ENCODE data around the gene GLRX.

Gene GLRX

DNA sequence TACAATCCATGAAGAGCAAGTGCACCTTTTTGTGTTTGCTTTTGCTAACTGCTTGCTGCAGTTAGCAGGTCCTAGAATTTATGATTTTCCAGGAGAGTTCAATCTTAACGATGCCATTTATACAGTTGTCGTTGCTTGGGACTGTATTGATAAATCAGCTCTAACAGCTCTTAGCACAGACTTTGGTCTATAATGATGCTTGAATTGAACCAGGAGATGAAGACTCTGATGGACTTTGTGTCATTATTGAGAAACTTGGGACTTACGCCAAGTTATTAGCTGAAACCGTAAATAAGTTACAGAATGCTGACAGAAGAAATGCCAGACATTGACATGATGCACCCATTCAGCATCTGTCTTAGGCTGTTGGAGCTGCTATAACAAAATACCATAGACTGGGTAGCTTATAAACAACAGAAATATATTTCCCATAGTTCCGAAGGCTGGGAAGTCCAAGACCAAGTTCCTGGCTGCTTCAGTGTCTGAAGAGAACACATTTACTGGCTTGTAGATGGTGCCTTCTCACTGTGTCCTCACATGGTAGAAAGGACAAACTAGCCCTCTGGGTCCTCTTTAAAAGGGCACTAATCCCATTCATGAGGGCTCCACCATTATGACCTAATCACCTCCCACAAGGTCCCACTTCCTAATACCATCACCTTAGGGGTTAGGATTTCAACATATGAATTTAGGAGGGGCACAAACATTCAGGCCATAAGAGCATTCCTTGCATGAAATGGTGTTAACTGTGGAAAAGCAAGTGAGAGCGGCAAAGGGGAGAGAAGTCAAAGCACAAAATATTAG lies 17.6 kb downstream of the GLRX start:
- Mint-ChIP-seq H3K4me1 (peaks cover 30% of the 10 kb centered on the region), H3K36me3 (ENCODE audit: low read depth) (peaks cover 49% of the 10 kb centered on the region), H3K27me3 (ENCODE audit: low read depth, poor library complexity) (no peaks in the 10 kb centered on the region), H3K9me3 (peaks cover 17% of the 10 kb centered on the region), H3K27ac (no peak overlapping the region), H3K4me3 (no peak overlapping the region)
- no peak for TF ChIP-seq CTCF (IDR thresholded peaks at IDR 0.05)
- DNase-seq = no peak

DNA sequence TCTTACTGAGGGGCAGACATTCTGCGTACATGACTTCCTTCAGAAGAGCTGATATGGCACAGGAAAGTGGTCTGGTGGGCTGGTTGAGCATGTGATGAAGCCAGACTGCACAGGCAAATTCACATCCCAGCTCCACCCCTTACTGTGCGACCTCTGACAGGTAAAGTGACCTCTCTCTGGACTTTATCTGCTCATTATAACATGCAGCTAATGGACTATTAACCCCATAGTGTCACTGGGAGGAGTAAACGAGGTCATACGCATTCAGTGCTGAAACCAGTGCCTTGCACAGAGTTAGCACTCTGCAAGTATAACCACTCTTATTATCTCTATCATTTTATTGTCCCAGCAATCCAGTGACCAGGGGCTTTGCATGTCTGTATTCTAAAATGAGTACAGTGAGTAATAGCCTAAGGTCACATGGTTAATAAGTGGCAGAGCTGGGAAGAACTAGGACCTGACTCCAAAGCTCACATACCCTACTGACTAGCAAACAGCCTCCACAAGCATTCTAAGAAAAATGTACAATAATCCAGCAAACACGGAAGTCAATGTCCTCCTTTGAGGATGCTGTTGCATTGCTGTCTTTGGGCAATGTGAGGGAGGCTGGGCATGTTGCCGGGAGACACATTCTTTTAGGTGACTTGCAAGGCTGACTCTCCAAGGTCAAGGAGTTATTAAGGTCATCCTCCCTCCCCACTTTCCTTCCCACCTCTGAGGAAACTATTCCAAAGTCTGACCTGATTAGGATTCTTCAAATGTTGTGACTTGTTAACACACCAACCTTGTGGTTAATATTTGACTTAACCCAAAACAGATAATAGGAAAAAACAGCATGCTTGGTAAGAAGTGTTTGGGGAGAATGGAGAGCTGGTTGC lies 19.0 kb downstream of the GLRX start:
- Mint-ChIP-seq H3K27ac (no peak overlapping the region), H3K4me1 (peaks cover 16% of the 10 kb centered on the region), H3K27me3 (ENCODE audit: low read depth, poor library complexity) (no peaks in the 10 kb centered on the region), H3K36me3 (ENCODE audit: low read depth) (peaks cover 48% of the 10 kb centered on the region), H3K9me3 (peaks cover 17% of the 10 kb centered on the region), H3K4me3 (no peak overlapping the region)
- DNase-seq = no peak
- TF ChIP-seq CTCF (IDR thresholded peaks at IDR 0.05) = no peak

DNA sequence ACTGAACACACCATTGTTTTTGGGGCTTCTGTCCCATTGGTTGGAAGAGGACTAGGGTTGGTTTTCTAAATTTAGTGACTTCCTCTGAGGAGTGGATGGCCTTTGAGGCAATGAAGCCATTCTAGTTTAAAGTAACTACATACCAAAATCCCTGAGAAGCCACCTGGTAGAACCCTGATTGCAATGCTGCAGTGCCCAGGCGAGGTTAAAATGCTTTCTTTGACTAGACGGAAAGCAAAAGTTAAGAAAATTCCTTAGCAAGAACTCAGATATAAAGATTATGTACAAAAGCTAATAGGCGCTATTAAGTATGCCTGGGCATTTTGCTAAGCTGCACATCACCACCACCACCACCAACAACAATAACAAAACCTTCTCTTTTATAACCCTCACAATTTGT lies 20.6 kb downstream of the GLRX start:
- Mint-ChIP-seq H3K36me3 (ENCODE audit: low read depth) (peaks cover 56% of the 10 kb centered on the region), H3K9me3 (peaks cover 17% of the 10 kb centered on the region), H3K27ac (no peak overlapping the region), H3K4me1 (peaks cover 10% of the 10 kb centered on the region), H3K27me3 (ENCODE audit: low read depth, poor library complexity) (no peaks in the 10 kb centered on the region), H3K4me3 (no peak overlapping the region)
- no peak for DNase-seq
- no peak for TF ChIP-seq CTCF (IDR thresholded peaks at IDR 0.05)

DNA sequence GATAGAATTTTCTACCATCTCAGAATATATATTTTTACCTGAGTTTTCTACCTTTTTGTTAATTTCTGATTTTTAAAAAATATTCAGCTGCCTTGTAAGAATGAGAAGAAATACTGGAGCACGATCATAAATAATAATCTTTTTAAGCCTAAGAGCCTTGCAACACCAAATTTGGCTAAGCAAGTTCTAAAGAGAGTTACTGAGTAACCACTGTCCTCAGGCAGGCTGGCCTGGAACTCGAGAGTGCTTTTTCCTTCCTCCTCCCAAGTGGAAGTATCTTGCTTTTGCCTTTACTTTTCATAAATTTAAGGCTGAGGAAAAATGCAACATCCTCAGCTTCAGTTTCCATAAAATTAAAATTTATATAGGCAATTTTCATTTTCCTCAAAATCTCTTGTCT lies 21.0 kb downstream of the GLRX start:
- Mint-ChIP-seq H3K27me3 (ENCODE audit: low read depth, poor library complexity) (no peaks in the 10 kb centered on the region), H3K27ac (no peak overlapping the region), H3K4me3 (no peak overlapping the region), H3K9me3 (peaks cover 17% of the 10 kb centered on the region), H3K4me1 (peaks cover 10% of the 10 kb centered on the region), H3K36me3 (ENCODE audit: low read depth) (peaks cover 58% of the 10 kb centered on the region)
- no peak for DNase-seq
- no peak for TF ChIP-seq CTCF (IDR thresholded peaks at IDR 0.05)

GRCh38 chr5:95800553-95800952 lies 22.0 kb downstream of the GLRX start:
- Mint-ChIP-seq H3K4me3 (no peak overlapping the region), H3K27me3 (ENCODE audit: low read depth, poor library complexity) (no peaks in the 10 kb centered on the region), H3K27ac (peak overlapping the region; percentile 21), H3K36me3 (ENCODE audit: low read depth) (peaks cover 55% of the 10 kb centered on the region), H3K9me3 (peaks cover 13% of the 10 kb centered on the region), H3K4me1 (peaks cover 10% of the 10 kb centered on the region)
- no peak for DNase-seq
- no peak for TF ChIP-seq CTCF (IDR thresholded peaks at IDR 0.05)

All from nephron progenitor cell (in vitro differentiated cells).